ENCODE measurements around the gene DUXA. TPM values are rescaled to one million over a fixed set of nuclear protein-coding genes. Genes with fewer than 3 reads are reported as not detected.
"Not testable (repeated sequence)": the region's sequence is repeated elsewhere in the genome, so short reads cannot be mapped to it uniquely, and the experiment has no call there.

Gene DUXA
- total RNA-seq: not detected

DNA sequence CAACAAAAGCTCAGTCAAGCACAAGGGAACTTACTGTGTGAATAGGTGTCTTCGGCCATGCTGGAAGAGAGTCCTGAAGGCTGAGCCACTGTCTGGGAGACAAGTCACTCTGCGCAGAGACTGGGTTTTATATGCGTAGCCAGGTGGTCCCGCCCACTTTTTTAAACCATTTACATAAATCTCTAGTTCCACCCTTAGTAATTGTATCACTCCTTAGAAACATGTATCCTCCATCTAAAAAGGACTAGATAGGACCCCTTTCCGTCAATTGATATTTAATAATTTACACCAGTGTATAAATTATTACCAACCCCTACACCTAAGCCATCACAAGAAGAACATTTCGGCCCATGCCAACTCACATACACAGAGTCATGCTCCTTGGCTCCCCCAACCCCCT is at the start of gene DUXA:
Gene DUXA (minus strand): TSS at position 101 of the 400 bp plus-strand sequence. CDS start 42 bp downstream, at position 59.
- no peak for ATAC-seq
- intact Hi-C loops (cut with DNase I): no loop called here
- DNase-seq (ENCODE audit: low spot score): no peak

DNA sequence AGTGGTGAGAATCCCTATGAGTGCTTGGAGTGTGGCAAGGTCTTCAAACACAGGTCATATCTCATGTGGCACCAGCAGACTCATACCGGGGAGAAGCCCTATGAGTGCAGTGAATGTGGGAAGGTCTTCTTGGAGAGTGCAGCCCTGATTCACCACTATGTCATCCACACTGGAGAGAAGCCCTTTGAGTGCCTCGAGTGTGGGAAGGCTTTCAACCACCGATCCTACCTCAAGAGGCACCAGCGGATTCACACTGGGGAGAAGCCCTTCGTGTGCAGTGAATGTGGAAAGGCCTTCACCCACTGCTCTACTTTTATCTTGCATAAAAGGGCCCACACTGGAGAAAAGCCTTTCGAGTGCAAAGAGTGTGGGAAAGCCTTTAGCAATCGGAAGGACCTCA is 44.8 kb upstream of the DUXA start:
- DNase-seq (ENCODE audit: low spot score): no peak
- intact Hi-C loops (cut with DNase I): no loop called here
- ATAC-seq: no peak

DNA sequence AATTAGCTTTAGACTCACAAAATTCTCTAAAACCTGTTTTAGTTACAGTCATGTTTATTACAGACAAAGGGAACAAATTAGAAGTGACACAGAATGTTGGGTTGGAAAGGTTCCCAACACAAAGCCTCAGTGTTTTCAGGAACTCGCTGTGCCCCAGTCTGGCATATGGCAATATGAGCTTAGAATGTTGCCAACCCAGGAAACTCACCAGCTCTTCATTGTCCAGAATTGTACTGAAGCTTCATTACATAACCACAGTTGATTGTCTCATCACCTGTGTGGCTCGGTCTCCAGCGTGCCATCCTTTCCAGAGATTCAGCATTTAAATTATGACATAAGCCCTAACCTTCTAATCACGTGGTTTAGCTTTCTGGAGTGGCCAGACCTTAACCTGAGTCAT is 43.1 kb upstream of the DUXA start:
- no peak for ATAC-seq
- intact Hi-C loops (cut with DNase I): no loop called here

DNA sequence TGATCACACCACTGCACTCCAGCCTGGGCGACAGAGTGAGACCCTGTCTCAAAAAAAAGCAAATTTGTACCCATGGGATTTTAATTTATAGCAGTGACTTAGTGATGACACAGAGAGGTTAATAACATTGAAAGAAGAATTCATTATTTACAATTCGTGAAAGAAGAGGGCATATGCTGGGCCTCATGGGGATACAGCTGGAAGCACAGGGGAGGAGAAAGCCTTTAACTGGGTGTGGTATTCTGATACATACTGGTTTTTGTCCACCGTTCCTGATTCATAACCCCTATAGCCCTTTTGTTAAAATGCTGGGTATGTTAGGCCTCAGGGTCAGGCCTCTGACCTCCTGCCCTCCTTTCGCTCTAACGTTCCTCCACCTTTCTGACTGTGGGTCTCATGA is 34.9 kb upstream of the DUXA start:
- DNase-seq (ENCODE audit: low spot score): no peak
- ATAC-seq: no peak
- intact Hi-C loops (cut with DNase I): no loop called here

More for the DNA sequence above, 43.1 kb upstream of the DUXA start:
- no peak for DNase-seq (ENCODE audit: low spot score)

DNA sequence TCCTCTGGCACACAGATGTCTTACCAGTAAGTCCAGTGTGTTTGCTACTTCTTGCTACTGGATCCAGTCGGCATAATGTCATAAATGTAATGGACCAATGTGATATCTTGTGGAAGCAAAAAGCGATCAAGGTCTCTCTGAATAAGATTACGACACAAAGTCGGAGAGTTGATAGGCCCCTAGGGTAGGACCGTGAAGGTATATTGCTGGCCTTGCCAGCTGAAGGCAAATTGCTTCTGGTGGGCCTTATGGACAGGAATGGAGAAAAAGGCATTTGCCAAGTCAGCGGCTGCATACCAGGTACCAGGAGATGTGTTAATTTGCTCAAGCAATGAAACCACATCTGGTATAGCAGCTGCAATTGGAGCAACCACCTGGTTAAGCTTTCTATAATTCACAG is 30.6 kb upstream of the DUXA start:
- intact Hi-C loops (cut with DNase I): not testable (repeated sequence)

DNA sequence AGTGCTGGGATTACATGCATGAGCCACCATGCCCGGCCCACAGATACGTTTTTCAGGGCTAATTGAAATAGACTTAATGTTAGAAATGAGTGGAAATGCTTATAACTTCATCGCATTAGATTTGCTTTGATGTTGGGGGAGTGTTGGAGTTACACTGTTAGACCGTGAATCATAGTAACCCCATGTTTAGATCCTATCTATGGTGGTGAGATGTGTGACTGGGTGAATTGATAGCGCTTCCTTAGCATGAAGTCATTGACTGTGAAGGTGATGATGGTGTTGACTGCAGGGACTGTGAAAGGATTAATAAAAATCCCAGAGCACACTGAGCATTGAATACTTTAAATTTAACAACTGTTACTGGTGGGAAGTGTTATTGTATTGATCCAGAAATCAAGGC is 25.7 kb upstream of the DUXA start:
- intact Hi-C loops (cut with DNase I): no loop called here

More for the DNA sequence above, 30.6 kb upstream of the DUXA start:
- DNase-seq (ENCODE audit: low spot score); ATAC-seq: not testable (repeated sequence)

DNA sequence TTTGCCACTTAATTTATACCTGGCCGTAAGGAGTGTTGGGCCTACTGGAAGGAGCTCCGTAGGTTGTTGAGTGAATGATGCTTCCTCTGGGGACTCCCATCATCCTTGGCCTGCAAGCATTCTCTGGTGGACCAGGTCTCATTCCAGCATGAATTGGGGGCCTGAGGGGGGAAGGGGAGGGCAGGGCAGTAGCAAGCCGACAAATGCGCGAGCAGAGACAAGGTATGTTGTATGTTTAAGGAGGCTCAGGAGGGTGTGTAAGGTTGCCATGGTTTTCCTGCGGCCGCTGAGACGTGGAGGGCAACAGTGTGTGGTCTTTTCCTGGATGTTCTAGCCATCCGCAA is 24.8 kb upstream of the DUXA start:
- intact Hi-C loops (cut with DNase I): no loop called here
- no peak for DNase-seq (ENCODE audit: low spot score)
- peak; percentile 8 for ATAC-seq

More for the DNA sequence above, 25.7 kb upstream of the DUXA start:
- no peak for ATAC-seq
- no peak for DNase-seq (ENCODE audit: low spot score)

DNA sequence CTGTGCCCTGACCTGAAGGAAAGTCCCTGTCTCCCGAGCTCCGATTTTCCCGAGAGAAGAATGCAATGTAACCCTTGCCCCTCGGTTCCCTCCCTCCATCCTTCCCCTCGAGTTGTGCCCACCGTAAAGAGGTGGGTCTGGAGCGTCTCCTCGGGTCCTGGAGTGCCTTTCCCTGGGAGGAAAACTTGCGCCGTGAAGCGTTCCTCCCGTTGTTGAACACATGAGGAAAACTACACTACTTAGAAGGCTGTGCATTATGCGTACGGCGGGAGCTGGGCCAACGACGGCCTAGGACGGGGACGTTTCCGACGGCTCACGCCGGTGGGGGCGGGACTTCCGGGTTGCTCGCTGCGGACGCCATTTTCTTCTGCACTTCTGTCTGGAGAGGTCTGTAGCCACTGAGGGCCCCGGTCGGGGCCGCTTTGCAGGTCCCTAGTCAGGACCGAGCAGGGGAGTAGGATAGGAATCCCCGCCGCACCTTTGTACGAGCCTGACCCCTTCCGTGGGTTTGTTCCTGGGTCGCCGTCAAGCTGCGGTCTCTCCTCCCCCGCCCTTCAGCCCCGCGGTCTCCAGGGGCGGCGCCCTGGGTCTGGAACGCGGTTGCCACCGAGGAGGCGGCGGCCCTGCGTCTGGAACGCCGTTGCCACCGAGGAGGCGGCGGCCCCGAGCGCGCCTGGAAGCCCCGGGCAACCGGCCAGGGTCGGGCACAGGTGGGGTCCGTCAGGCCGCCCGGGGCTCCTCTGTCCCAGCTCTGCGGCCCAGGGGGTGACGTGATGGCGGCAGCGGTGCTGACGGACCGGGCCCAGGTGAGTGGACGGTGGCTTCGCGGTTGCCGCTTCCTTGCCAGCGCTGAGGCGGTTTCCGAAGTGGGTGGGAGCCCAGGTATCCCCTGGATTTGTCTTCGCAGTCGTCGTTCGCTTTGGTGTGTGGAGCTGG is 24.1 kb upstream of the DUXA start, which contains the start of gene ZNF264:
Gene ZNF264 (plus strand): TSS at position 360 of the 936 bp plus-strand sequence. CDS start 414 bp downstream, at position 774.
- ATAC-seq: peak; percentile 99
- intact Hi-C loops (cut with DNase I): no loop called here

DNA sequence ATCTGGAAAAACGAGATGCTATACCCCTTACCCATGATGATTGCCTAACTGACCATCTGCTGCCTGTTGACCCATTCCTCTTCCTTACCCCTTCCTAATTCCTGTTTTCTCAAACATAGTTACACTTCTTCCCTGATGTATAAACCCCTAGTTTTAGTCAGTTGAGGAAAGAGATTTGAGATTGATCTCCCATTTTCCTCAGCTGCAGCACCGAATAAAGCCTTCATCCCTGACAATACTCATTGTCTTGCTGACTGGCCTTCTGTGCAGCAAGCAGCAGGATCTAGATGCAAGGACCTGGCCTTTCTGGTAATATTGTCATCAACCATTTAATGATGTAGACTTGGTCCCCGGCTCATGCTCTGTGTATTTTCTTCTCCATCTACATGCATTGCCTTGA is 23.0 kb upstream of the DUXA start:
- DNase-seq (ENCODE audit: low spot score): no peak
- intact Hi-C loops (cut with DNase I): no loop called here
- ATAC-seq: no peak

More for the DNA sequence above, 24.1 kb upstream of the DUXA start, which contains the start of gene ZNF264:
- peak; percentile 94 for DNase-seq (ENCODE audit: low spot score)

DNA sequence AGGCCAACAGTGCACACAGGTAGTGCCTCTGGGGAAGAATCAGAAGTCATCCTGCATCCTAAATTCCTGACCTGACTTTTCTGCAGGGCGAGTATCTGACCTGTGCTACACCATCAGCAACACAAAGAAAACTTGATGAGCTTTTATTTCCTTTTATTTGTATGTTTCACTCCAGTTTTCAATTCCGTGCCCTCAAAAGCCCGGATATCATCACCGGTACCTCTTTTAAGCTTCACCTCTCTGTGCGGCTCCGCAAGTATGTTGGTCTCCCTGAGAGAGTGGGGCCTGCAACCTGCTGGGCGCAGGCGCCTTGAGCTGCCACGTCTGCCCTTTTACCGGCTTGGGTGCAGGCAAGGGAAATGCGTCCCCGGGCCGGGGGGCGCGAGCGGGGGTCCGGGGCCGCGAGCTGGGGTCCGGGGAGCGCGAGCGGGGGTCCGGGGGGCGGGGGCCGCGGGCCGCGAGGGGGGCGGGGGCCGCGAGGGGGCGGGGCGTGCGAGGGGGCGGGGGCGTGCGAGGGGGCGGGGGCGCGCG is 4.3 kb upstream of the DUXA start:
- DNase-seq (ENCODE audit: low spot score): peak; percentile 61
- intact Hi-C loops (cut with DNase I): no loop called here
- ATAC-seq: peak; percentile 86

DNA sequence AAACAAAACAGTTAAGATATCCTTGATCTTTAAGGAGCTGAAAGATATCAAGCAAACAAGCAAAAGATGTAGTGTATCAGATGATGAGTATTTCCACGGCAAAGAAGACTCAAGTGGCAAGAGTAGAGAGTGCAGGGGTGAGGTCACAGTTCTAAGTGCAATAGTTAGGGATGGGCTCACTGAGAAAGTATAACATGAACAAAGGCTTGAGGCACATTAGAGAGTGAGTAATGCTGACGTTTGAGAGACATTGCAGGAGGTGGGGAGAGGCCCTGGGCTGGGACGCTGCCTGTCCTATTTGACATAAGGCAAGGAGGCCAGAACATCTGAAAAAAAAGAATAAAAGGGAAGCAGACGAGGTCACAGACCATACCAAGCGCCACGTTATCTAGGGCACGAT is 1.4 kb downstream of the DUXA start:
- DNase-seq (ENCODE audit: low spot score): no peak
- intact Hi-C loops (cut with DNase I): no loop called here
- ATAC-seq: no peak

DNA sequence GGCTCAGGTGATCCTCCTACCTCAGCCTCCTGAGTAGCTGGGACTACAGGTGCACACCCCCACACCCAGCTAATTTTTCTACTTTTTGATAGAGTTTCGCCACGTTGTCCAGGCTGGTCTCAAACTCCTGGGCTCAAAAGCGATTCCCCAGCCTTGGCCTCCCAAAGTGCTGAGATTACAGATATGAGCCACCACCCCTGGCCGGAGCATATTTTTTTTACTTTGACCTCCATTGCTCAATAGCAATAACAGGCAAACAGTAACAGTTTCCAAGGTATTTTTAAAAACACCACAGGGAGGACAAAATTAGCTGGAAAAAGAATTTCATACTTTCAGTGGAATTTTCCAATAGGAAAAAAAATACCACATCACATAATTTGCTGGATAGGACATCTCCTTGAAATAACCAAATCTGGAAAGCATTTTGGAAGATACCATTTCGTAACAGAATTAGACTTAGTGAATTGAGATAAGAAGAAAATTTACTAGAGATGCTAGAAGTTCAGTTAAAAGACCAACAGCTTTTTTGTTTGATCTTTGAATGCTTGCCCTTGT is 5.2 kb downstream of the DUXA start:
- ATAC-seq (peak; percentile 97), DNase-seq (ENCODE audit: low spot score) (no peak)
- intact Hi-C loops (cut with DNase I): no loop called here

DNA sequence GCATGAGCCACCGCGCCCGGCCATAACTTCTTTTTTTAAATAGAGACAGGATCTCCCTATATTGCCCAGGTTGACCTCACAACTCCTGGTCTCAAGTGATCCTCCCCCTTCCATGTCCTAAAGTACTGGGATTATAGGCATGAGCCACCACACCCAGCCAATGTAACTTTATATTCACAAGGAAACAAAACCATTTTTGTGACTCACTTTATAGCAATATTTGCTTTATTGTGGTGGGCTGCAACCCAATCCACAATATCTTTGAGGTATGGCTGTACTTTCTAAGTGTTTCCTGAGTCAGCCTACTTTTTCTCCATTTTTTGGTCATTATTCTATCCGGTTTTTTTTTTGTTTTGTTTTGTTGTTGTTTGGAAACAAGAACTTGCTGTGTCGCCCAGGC is 14.4 kb downstream of the DUXA start:
- ATAC-seq (no peak), DNase-seq (ENCODE audit: low spot score) (no peak)
- intact Hi-C loops (cut with DNase I): no loop called here

DNA sequence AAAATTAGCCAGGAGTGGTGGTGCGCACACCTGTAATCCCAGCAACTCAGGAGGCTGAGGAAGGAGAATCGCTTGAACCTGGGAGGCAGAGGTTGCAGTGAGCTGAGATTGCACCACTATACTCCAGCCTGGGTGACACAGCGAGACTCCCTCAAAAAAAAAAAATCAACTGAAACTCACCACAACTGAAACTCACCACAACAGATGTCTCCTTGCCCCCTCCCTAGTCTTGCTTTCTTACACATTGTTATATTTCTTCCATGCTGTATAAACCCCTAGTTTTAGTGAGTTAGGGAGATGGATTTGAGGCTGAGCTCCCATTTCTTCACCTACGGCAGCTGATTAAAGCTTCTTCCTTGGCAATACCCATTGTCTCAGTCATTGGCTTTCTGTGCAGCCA is 25.6 kb downstream of the DUXA start:
- DNase-seq (ENCODE audit: low spot score): no peak
- intact Hi-C loops (cut with DNase I): no loop called here
- ATAC-seq: no peak

DNA sequence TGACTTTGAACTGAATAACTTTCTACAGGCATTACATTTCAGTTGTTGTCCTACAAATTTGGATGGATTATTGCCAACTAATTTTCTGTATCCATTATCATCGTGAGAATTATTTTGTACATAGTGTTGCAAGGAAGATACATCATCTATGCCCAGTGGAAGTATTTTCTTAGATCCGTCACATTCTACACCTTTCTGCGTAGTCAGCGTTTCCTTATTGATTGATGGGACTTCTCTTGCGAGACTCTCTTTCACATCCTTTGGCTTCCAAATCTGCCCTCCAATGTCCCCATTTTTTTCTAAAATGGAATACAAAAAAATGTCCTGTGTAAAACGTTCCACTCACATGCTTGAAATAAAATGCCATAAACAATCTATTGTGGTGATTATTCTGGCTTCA is 31.5 kb downstream of the DUXA start:
- DNase-seq (ENCODE audit: low spot score): no peak
- intact Hi-C loops (cut with DNase I): no loop called here
- no peak for ATAC-seq

DNA sequence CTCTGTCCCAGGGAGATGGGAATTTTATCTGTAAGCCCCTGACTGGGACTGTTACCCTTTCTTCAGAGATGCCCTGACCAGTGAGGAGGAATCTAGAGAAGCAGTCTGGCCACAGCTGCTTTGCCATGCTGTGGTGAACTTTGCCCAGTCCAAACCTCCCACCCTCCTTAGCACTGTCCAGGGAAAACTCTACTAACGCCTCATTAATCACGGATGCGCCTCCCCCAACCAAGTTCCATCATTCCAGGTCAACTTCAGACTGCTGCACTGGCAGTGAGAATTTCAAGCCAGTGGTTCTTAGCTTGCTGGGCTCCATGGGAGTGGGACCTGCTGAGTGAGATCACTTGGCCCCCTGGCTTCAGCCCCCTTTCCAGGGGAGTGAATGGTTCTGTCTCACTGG is 39.9 kb downstream of the DUXA start:
- ATAC-seq; intact Hi-C loops (cut with DNase I); DNase-seq (ENCODE audit: low spot score): not testable (repeated sequence)

DNA sequence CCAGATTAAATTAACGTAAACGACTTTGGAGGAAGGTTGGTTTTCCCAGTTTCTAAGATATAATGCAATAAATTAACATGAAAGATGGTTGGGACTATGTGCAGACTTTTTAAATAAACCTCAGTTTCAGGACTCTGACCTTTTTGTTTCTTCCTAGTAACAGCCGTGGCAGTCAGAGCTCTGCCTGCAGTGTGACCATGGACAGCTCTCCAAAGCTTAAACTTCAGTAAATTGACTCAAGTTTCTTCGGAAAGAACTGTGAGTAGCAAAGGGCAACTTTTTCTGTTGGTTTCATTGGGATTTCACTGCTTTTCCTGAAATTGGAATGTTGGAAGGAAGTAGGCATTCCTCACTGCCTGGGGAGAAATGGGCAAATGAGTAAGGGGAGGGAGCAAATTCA is 43.4 kb downstream of the DUXA start:
- intact Hi-C loops (cut with DNase I): no loop called here
- ATAC-seq (no peak), DNase-seq (ENCODE audit: low spot score) (no peak)

DNA sequence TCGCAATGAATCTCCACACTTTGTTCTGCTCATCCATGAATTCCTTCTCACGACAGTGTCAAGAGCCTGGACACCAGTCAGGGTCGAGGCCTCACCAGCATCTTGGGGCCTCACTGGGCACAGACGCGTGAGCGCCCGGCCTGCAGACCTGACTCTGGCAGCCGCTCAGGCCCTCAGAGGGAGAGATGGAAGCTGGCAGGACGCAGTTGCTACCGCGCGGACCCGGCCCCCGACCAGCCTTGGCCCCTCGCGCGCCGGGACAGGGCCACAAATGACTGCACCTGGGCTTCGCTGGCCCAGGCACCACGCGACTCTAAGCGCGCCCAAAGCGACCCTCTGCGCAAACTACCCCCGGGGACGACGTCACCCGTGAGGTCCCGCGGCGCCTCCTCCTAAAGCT is 48.4 kb downstream of the DUXA start:
- no peak for DNase-seq (ENCODE audit: low spot score)
- intact Hi-C loops (cut with DNase I): no loop called here
- ATAC-seq: no peak

DNA sequence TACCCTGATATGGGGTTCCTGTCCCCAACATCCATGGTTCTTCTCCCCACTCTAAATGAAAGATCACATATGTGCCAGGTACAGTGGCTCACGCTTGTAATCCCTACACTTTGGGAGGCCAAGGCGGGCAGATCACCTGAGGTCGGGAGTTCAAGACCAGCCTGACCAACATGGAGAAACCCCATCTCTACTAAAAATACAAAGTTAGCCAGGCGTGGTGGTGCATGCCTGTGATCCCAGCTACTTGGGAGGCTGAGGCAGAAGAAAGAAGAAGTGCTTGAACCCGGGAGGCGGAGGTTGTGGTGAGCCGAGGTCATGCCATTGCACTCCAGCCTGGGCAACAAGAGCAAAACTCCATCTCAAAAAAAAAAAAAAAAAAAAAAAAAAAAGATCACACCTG is 53.8 kb downstream of the DUXA start:
- intact Hi-C loops (cut with DNase I); DNase-seq (ENCODE audit: low spot score); ATAC-seq: not testable (repeated sequence)

DNA sequence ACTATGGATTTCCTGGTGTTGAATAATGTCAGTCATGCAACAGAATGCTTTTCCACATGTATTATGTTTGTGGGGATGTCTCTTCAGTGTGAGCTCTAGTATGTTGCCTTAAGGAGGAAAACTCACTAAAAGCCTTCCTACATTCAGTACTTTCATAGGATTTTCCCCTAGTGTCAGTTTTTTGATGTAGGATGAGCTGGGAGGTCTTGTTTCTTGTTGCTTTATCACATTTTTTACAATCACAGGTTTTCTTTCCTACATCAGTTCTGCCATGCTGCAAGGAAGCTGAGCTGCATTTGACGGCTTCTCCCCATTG is 56.0 kb downstream of the DUXA start:
- no peak for DNase-seq (ENCODE audit: low spot score)
- intact Hi-C loops (cut with DNase I): no loop called here
- no peak for ATAC-seq
